HUDEP-2 (cell line): ENCODE results near the gene CHCHD6.

Experiments
- DNase-seq, 76 experiments: peaks; one replicate each; lab custom pipeline; 2025; ENCODE audit not compliant: unreplicated experiment in 76 of 76; lab: John Stamatoyannopoulos, UW

CHCHD6 gene

DNA sequence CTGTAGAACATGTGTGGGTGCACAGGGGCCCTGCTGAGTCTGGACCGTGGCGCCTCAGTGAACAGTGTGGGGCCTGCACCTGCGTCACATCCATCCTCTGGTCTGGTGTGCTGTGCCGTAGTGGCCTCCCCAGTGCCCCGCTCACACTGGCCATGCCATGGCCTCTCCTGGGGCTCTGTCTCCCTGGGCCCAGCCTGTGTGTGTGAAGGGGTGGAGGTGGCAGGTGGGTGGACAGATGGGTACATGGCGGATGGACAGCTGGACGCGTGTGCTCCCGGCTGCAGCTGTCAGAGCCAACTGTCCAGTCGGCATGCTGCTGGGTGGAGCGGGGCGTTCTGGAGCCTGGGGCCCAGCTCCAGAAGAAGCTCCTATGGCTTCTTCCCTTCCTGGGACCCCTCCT lies 296.7 kb downstream of the CHCHD6 start:
- DNase-seq = no peak

DNA sequence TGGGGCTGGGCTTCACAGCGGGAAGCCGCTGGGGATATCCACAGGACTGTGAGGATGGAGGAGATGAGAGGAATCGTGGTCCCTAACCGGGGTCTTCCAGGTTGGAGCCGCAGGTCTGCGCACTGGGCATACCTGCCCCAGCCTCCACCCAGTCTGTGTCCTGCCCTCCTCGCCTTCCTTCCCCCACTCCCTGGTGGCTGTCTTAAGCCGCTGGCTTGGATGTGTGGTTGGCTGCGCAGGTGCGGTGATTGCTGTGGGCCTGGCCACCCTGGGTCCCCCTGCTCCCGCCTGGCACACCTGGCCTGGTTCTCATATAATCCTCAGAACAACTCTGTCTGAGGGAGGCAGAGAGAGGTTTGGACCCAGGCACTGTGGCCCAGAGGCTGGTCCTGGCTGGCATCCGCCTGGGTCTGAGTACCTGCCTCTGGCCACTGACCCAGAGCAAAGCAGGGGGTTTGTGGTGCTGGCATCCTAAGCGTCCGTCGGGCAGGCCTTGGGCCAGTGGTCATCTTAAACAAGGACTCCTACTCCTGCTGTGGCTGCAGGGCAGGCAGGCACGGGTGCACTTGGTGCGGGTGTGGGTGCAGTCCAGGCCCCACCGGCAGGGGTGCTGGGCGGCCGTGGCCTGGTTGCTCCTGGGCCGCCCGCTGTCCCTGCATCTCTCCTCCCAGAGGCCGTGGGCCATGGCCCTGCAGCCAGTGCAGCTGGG lies 297.6 kb downstream of the CHCHD6 start:
- no peak for DNase-seq

DNA sequence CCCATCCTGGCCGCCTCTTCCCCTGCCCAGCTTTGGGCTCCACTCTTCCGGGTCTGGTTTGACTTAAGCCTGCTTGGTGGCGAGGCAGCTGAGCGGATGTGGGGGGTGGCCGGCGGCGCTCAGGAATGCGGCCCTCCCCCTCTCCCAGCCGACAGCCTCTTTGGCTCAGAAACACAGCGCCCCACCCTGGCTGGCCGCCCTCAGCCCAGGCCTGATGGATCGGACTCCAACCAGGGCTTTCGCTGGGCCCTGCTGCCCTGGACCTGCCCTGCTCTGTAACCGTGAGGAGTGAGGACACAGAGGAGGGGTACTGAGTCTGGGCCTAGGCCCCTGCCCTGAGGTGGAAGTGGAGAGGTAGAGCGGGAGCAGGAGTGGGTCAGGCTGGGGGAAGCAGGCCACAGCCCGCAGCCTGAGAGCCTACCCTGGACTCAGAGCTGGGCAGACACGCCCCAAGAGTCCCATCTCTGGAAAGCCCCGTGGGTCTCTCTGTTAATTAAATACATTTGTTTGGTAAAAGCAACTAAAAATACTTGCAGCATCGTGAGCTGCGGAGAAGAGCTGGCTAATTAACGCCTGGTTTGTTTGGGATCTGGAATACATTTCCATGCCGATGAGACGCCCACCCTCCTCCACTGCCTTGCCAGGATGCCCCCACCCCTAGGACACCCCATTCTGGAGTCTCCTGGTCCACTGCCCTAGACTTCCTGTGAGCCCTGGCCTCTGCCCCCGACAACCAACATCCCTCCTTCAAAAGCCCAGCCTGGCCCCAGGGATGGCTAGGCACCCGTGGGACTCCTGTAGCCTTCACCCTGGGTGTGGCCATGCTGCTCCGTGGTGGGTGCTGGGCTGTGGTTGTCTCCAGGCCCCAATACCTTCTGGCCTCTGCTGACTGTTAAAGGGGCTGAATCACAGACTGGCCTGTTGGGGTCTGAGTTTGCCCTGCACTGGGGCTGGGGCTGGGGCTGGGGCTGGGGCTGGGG lies 298.4 kb downstream of the CHCHD6 start:
- DNase-seq = no peak

DNA sequence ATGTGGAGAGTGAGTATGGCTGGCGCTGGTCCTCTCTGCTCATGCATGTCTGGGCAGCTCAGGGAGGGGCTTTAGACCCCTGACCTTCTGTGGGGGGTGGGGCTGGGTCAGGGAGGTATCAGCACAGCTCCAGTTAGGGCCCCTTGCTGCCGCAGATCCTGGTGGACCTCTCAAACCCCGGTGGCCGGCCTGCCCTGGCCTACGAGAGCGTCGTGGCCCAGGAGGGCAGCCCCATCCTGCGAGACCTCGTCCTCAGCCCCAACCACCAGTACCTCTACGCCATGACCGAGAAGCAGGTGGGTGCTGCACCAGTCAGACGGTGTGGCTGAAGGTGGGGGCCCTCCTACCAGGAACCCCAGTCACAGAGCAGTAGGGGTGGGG lies 299.1 kb downstream of the CHCHD6 start:
- no peak for DNase-seq

DNA sequence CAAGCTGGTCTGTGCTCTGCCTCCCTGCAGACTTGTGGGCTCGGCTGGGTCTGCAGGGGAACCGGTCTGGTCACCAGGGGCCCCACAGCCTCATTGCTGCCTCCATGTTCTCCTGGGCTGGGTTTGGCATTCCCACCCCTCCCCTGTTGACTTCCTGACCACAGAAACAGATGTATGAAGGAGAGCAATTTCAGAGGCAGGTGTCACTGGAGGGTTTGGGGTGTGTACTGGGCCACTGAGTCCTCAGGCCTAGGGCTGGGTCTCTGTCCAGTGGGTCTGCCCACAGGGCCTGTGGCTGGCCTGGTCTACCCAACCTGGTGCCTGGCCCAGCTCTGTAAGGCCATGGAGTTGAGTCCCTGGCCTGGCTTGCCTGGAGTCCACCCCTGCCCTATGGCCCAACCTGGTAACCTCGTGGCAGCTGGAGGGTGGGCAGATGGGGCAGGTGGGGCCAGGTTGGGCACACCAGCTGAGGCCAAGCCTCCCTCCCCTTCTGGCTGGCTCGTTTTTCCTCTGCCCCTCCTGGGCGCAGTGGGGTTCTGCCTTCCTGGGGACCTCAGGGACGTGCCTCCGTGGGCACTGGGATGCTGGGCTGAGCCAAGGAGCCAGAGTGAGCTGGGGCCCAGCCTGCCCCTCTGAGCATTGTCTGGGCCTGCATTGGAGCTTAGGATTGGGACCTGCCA lies 299.7 kb downstream of the CHCHD6 start:
- DNase-seq = no peak

DNA sequence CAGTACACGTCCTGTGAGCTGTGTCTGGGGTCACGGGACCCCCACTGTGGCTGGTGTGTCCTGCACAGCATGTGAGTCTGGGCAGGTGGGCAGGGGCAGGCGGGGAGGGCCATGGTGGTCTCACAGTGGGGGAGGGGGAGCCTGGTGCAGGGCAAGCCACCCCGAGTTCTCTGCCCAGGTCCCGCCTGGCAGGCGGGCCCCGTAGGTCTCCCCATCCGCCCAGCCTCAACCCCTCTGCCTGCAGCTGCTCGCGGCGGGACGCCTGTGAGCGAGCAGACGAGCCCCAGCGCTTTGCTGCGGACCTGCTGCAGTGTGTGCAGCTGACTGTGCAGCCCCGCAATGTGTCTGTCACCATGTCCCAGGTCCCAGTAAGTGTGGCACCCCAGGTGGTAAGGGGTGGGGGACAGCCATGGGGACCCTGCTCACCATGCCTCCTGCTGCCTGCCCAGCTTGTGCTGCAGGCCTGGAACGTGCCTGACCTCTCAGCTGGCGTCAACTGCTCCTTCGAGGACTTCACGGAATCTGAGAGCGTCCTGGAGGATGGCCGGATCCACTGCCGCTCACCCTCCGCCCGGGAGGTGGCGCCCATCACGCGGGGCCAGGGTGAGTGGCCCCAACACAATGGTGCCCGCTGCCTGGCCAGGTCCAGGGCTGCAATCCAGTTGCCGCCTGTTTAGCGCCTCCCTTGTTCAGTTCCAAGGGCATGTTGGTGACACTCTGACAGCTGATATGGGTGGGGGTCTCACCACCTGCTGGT lies 300.8 kb downstream of the CHCHD6 start:
- no peak for DNase-seq

DNA sequence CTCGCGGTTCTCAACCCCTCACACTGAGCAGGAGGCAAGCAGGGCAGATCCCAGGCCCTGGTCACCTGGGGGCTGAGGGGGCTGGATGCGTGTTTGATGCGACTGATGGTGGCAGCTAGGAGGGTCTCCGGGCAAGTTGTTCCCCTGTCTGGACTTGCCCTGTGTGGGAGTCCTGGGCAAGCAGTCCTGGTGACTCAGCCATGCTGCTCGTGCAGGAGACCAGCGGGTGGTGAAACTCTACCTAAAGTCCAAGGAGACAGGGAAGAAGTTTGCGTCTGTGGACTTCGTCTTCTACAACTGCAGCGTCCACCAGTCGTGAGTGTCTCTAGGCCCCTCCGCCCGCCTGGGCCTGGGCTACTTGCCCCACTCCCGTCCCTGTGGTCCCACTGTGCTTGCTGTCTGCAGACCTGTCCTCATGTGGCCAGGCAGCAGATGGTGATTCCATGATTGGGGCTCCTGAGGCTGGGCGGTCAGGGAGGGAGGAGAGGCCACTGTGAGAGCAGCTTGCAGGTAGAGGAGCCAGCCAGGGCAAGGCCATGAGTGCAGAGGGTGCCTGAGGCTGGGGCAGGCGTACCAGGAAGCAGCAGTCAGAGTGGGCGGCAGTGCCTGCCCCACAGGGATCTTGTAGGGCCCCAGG lies 301.9 kb downstream of the CHCHD6 start:
- DNase-seq = no peak

DNA sequence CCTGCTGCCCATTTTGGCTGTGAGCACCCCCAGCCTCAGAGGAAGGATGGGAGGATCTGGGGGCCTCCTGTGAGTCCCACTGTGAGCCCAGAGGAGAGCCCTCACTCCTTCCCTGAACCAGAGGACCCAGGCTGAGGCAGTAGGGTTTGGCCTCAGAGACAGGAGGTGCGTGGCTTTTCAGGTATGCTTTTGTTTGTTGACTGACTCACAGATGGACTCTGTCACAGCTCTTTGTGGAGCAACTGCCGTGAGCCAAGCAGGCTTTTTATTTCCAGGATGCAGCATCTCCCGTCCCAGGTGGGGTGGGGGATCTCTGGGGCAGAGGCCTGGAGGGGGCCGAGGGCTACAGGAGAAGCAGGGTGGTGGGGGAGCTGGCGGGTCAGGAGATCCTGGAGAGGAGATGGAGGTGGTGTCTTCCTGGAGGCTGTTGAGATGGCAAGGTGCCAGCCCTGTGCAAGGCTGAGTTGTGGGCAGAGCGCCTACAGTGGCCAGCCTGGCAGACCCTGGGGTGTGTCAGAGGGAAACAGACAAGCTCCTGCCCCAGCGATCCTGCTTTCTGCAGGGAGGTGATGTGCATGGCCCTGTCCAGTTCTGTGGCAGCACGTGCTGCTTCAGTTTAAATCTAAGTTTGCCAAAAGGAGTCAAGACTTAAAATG lies 302.9 kb downstream of the CHCHD6 start:
- DNase-seq = no peak

DNA sequence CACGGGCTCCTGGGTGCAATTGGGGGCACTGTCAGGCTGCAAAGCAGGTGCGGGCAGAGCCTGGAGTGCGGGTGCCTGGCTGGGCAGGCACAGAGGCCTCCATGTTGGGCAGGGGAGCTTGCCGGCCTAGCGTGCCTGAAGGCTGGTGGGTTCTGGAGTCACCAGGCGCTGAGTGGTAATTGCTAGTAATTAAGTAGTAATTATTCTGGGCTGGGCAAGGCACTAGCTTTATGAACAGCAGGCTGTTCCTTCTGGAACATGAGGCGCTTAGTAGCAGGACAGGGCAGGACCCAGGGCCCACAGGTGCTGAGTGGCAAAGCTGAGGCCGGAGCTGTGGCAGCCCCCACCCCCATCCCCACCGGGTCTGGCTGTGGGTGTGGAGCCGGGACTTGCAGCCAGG lies 304.2 kb downstream of the CHCHD6 start:
- no peak for DNase-seq

DNA sequence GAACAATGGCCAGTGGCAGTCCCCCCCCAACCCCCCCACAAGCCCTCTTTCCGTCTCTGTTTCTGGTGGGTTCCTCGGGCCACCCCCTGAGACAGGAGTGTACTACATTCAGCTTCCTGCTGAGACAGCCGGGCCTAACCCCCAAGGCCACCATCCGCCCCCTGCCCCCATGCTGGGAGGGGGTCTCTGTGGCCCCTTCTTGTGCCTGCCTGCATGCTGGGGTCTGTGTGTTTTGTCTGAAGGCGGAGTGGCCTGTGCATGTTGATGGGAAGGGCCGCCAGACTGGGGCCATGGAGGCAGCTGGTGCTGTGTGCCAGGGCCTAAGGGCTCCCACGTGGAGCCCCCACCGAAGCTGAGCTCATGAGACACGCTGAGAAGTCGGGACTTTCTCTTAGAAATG lies 305.5 kb downstream of the CHCHD6 start:
- DNase-seq = no peak
